CD14-positive monocyte (primary cell): Measurements from ENCODE around the gene SLC26A11. TPM values are rescaled to one million over a fixed set of nuclear protein-coding genes. Genes with fewer than 3 reads are reported as not detected.

Experiments used
- DNase-seq, 3 donors: peaks; one replicate each; pipeline ENCODE4 v3.0.0-alpha.2; 2011 to 2022
- H2AFZ ChIP-seq: 2 replicates; pipeline ENCODE4 v1.6.0; 2012; ENCODE audit warnings: mild to moderate bottlenecking, low read depth, low read length, inconsistent platforms; ENCODE audit not compliant: insufficient read depth, poor library complexity, severe bottlenecking
- H3K27ac ChIP-seq, 2 donors: 1 replicate in 1 of 2; 2 replicates in 1 of 2; pipeline ENCODE4 v1.5.1; 2012 to 2013; ENCODE audit warnings: low read length in 2 of 2, control low read depth in 1 of 2, inconsistent platforms in 1 of 2, low read depth in 1 of 2, mild to moderate bottlenecking in 1 of 2
- H3K27me3 ChIP-seq, 2 donors: one replicate each; pipeline versions ENCODE4 v1.6.0 to v1.6.1; 2011 to 2013; ENCODE audit warnings: low read length in 2 of 2; ENCODE audit not compliant: control insufficient read depth in 2 of 2, insufficient read depth in 2 of 2
- H3K36me3 ChIP-seq, 2 donors: replicated peaks in 1 of 2; 1 replicate in 1 of 2; 2 replicates in 1 of 2; pipeline versions ENCODE4 v1.5.1 to v1.6.1; 2012 to 2013; ENCODE audit warnings: low read length in 2 of 2, control low read depth in 1 of 2, inconsistent platforms in 1 of 2, mild to moderate bottlenecking in 1 of 2; ENCODE audit not compliant: insufficient read depth in 2 of 2, control insufficient read depth in 1 of 2
- H3K4me1 ChIP-seq, 2 donors: 1 replicate in 1 of 2; 2 replicates in 1 of 2; pipeline versions ENCODE4 v1.5.1 to v1.6.1; 2012 to 2013; ENCODE audit warnings: low read length in 2 of 2, control low read depth in 1 of 2, inconsistent platforms in 1 of 2, mild to moderate bottlenecking in 1 of 2, moderate library complexity in 1 of 2; ENCODE audit not compliant: insufficient read depth in 2 of 2, control insufficient read depth in 1 of 2
- H3K4me2 ChIP-seq: replicated peaks from 2 replicates; pipeline ENCODE3; 2012; ENCODE audit warnings: low read length, moderate library complexity, mild to moderate bottlenecking; ENCODE audit not compliant: poor library complexity, severe bottlenecking; ENCODE audit errors: extremely low read depth
- H3K4me3 ChIP-seq, 3 experiments: fragments of 200-600 bp in 1 of 3; sonication (generic) in 1 of 3; replicated peaks in 1 of 3; 1 replicate in 2 of 3; 2 replicates in 1 of 3; pipeline ENCODE4 v1.5.1; 2011 to 2013; ENCODE audit warnings: low read length in 3 of 3, mild to moderate bottlenecking in 3 of 3, control low read depth in 2 of 3, low read depth in 2 of 3, inconsistent platforms in 1 of 3, moderate library complexity in 1 of 3
- H3K79me2 ChIP-seq: 2 replicates; pipeline ENCODE4 v1.6.0; 2012; ENCODE audit warnings: mild to moderate bottlenecking, control low read depth, inconsistent platforms, low read length, moderate library complexity; ENCODE audit not compliant: insufficient read depth
- H3K9ac ChIP-seq: 2 replicates; pipeline ENCODE4 v1.6.0; 2017; ENCODE audit warnings: low read length, mild to moderate bottlenecking; ENCODE audit not compliant: insufficient read depth, poor library complexity, severe bottlenecking
- H3K9me3 ChIP-seq, 2 donors: replicated peaks in 1 of 2; 1 replicate in 1 of 2; 2 replicates in 1 of 2; pipeline versions ENCODE4 v1.5.1 to v1.6.1; 2012 to 2013; ENCODE audit warnings: low read length in 2 of 2, control low read depth in 1 of 2; ENCODE audit not compliant: control insufficient read depth in 1 of 2, insufficient read depth in 1 of 2
- H4K20me1 ChIP-seq: 2 replicates; pipeline ENCODE4 v1.6.0; 2012; ENCODE audit warnings: mild to moderate bottlenecking, low read length, control low read depth, moderate library complexity; ENCODE audit not compliant: insufficient read depth
- H3K27ac Mint-ChIP-seq, 7 donors: one replicate each; pipeline ENCODE4 v1.8.0; 2020; ENCODE audit warnings: mild to moderate bottlenecking in 7 of 7, mixed read lengths in 7 of 7, moderate library complexity in 6 of 7, inconsistent platforms in 2 of 7
- H3K27me3 Mint-ChIP-seq, 3 donors: one replicate each; pipeline ENCODE4 v1.8.0; 2021 to 2022; ENCODE audit warnings: low read depth in 3 of 3, mild to moderate bottlenecking in 3 of 3, mixed read lengths in 3 of 3, moderate library complexity in 3 of 3, inconsistent platforms in 1 of 3
- H3K36me3 Mint-ChIP-seq, 2 donors: one replicate each; pipeline ENCODE4 v1.8.0; 2020; ENCODE audit warnings: mixed read lengths in 2 of 2, inconsistent platforms in 1 of 2, mild to moderate bottlenecking in 1 of 2
- H3K4me1 Mint-ChIP-seq: one replicate; pipeline ENCODE4 v1.8.0; 2020; ENCODE audit warnings: mild to moderate bottlenecking, mixed read lengths
- H3K4me3 Mint-ChIP-seq, 2 donors: one replicate each; pipeline ENCODE4 v1.8.0; 2020; ENCODE audit warnings: mild to moderate bottlenecking in 2 of 2, mixed read lengths in 2 of 2, moderate library complexity in 1 of 2
- H3K9me3 Mint-ChIP-seq, 7 donors: one replicate each; pipeline ENCODE4 v1.8.0; 2020 to 2022; ENCODE audit warnings: mixed read lengths in 7 of 7, mild to moderate bottlenecking in 6 of 7, moderate library complexity in 6 of 7, inconsistent platforms in 2 of 7
- WGBS: methylation state at CpG from one replicate; pipeline ENCODE4 v1.1.5; 2013; ENCODE audit warnings: missing lambda C conversion rate; ENCODE audit not compliant: insufficient coverage; 5-methylcytosine and 5-hydroxymethylcytosine counted together
- intact Hi-C, 2 donors: fragments of 100-400 bp; cut with micrococcal nuclease; formaldehyde crosslinking; loops; one replicate each; pipeline versions ENCODE4 v1.15.0 to v1.15.1; 2023
- polyA plus RNA-seq, 3 donors: library from polyadenylated mRNA; depleted of rRNA in 1 of 3; unstranded in 2 of 3; stranded (reverse) in 1 of 3; fragments of 300-500 nt in 2 of 3; fragments of >200 nt in 1 of 3; fragmentation: Illumina TruSeq in 2 of 3; gene quantifications; 1 replicate in 2 of 3; 2 replicates in 1 of 3; pipeline ENCODE4 v1.2.3, GENCODE V29; 2012 to 2021
- TF ChIP-seq, protein P1 (sequence below): fragments of 200-600 bp; IDR thresholded peaks from one replicate; pipeline ENCODE4 v1.8.0; 2022; ENCODE audit warnings: antibody characterized with exemption, mild to moderate bottlenecking

Gene SLC26A11
- polyA plus RNA-seq, 3 donors = 1.8 to 29.7 (median 2.6) TPM

DNA sequence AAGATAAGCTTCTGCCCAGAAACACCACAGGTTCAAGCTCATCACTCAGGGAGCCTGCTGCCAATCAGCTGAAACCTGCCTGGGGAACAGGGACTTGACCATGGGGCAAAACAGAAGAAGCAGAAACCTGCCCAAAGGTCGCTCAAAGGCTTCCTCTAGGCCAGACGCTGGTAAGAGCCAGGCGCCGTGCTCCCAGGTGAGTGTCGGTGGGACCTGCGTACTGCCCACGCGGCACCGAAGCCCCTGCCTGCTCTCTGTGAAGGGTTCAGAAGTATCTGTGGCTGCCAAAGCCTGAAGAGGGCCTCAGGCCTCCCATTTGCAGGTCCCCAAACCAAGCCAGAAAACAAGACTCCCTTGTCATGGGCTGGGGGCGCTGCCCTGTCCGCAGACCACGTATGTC, 10.5 kb upstream of the SLC26A11 start:
- Mint-ChIP-seq H3K36me3 (peaks cover 57 to 84% of the 10 kb centered on the region in 2 donors), H3K9me3 (no peaks in the 10 kb centered on the region), H3K27ac (peak overlapping the region in 1 of 7 donors; percentile 37), H3K27me3 (peaks cover 0 to 13% (median 6%) of the 10 kb centered on the region in 3 donors), H3K4me1 (peaks cover 39% of the 10 kb centered on the region), H3K4me3 (no peak overlapping the region)
- DNase-seq = no peak
- Histone ChIP-seq H3K4me2 (no peak overlapping the region), H3K4me3 (no peak overlapping the region), H2AFZ (no peak overlapping the region), H4K20me1 (peaks cover 72% of the 10 kb centered on the region), H3K27me3 (no peaks in the 10 kb centered on the region), H3K4me1 (peaks cover 44 to 56% of the 10 kb centered on the region in 2 donors), H3K9ac (no peak overlapping the region), H3K79me2 (peaks cover under 1% of the 10 kb centered on the region), H3K27ac (no peak overlapping the region), H3K36me3 (peaks cover 55 to 68% of the 10 kb centered on the region in 2 donors), H3K9me3 (no peaks in the 10 kb centered on the region)
- WGBS = 93% methylated on average over 11 of the region's 12 CpGs
- TF ChIP-seq, protein P1, sequence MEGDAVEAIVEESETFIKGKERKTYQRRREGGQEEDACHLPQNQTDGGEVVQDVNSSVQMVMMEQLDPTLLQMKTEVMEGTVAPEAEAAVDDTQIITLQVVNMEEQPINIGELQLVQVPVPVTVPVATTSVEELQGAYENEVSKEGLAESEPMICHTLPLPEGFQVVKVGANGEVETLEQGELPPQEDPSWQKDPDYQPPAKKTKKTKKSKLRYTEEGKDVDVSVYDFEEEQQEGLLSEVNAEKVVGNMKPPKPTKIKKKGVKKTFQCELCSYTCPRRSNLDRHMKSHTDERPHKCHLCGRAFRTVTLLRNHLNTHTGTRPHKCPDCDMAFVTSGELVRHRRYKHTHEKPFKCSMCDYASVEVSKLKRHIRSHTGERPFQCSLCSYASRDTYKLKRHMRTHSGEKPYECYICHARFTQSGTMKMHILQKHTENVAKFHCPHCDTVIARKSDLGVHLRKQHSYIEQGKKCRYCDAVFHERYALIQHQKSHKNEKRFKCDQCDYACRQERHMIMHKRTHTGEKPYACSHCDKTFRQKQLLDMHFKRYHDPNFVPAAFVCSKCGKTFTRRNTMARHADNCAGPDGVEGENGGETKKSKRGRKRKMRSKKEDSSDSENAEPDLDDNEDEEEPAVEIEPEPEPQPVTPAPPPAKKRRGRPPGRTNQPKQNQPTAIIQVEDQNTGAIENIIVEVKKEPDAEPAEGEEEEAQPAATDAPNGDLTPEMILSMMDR = no peak
- intact Hi-C loops = loop anchor here (5.0 kb wide), 2 partner anchors 43 to 57 kb away; no protein-coding TSS in a partner anchor

DNA sequence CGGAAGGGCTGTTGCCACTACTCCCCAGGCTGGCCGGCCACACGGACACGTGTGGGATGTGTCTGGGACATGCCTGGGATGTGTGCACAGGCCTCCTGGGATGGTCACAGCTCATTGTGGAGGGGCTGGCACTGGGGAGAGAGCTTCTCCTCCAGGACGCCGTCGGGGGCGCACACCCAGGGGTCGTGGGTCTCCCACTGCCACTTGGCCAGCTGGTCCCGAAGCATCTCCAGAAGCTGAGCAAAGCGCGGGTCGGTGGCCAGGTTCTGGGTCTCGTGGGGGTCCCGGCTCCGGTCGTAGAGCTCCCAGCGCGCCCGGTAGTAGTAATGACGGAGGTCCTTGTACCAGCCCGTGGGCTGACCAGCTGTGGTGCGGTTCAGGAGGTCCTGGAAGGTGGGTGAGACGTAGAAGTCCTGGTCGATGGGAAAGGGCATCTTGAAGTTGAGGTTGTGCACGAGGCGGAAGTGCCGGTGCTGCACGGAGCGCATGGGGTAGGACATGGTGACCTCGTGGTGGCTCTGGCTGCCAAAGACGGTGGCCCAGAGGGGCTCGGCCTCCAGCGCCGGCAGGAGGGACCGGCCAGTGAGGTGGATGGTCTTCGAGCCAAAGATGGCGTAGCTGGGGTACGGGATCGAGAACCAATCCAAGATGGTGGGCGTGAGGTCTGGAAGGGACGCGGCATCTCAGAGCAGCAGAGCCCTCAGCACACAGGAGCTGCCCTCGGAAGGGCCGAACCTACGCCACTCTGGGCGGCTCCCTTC, 9.7 kb upstream of the SLC26A11 start:
- 98% methylated on average over 43 of the region's 47 CpGs for WGBS
- intact Hi-C loops = loop anchor here (5.0 kb wide), 2 partner anchors 42 to 58 kb away; no protein-coding TSS in a partner anchor
- Histone ChIP-seq H3K9ac (no peak overlapping the region), H3K4me1 (peaks cover 47 to 61% of the 10 kb centered on the region in 2 donors), H2AFZ (no peak overlapping the region), H3K4me3 (no peak overlapping the region), H3K9me3 (no peaks in the 10 kb centered on the region), H3K27me3 (no peaks in the 10 kb centered on the region), H4K20me1 (peaks cover 78% of the 10 kb centered on the region), H3K4me2 (no peak overlapping the region), H3K79me2 (peaks cover 5% of the 10 kb centered on the region), H3K36me3 (peaks cover 62 to 71% of the 10 kb centered on the region in 2 donors), H3K27ac (no peak overlapping the region)
- Mint-ChIP-seq H3K27me3 (peaks cover 0 to 12% (median 6%) of the 10 kb centered on the region in 3 donors), H3K4me3 (no peak overlapping the region), H3K27ac (peak overlapping the region in 1 of 7 donors; percentile 79), H3K9me3 (no peaks in the 10 kb centered on the region), H3K36me3 (peaks cover 60 to 86% of the 10 kb centered on the region in 2 donors), H3K4me1 (peaks cover 39% of the 10 kb centered on the region)
- TF ChIP-seq, protein P1 = no peak
- no peak for DNase-seq
